Measurements from ENCODE around the gene LRRC26. TPM values are rescaled to one million over a fixed set of nuclear protein-coding genes. Genes with fewer than 3 reads are reported as not detected.

LRRC26 gene
- total and polyA plus RNA-seq, 2 donors (not counting 3 experiments of a cell fraction or from before 2014, with no cell fraction given): 0.08 TPM; not detected in 1

- intact Hi-C loops (cut with micrococcal nuclease): no loop called here
- peaks cover 19 to 20% of the 10 kb centered on the region in 2 experiments for H3K27me3 ChIP-seq (ENCODE audit: control insufficient read depth in 2 of 2, insufficient read depth in 2 of 2, low read length in 2 of 2)
- H3K4me2 ChIP-seq (ENCODE audit: insufficient read depth, low read length): no peak overlapping the region
- CTCF ChIA-PET: no interaction called here
- no peaks in the 10 kb centered on the region for H3K79me2 ChIP-seq (ENCODE audit: control insufficient read depth, insufficient read depth, low read length)
- H3K4me3 ChIP-seq (replicated peaks in 1 of 3; ENCODE audit: insufficient read depth in 1 of 3, low read depth in 1 of 3, low read length in 3 of 3): no peak overlapping the region
- POLR2A ChIA-PET: no interaction called here
- TF ChIP-seq GATA2 (IDR thresholded peaks at IDR 0.05; ENCODE audit: insufficient read depth, insufficient read length, low read depth, low read length): no peak
- no peak for TF ChIP-seq POLR2AphosphoS5 (IDR thresholded peaks at IDR 0.05; ENCODE audit: insufficient read depth, low read depth, low read length)
- TF ChIP-seq MYC (IDR thresholded peaks at IDR 0.05; ENCODE audit: low read depth, low read length): no peak
- TF ChIP-seq MAX (IDR thresholded peaks at IDR 0.05; ENCODE audit: insufficient read depth, insufficient read length): no peak
- no peak for TF ChIP-seq JUN (IDR thresholded peaks at IDR 0.05; ENCODE audit: borderline replicate concordance, insufficient read depth, insufficient read length, low read depth)
- no peak for TF ChIP-seq CTCF (IDR thresholded peaks at IDR 0.05; ENCODE audit: extremely low read depth in 1 of 2, insufficient read depth in 1 of 2, low read depth in 1 of 2, low read length in 2 of 2)
- TF ChIP-seq EZH2 (IDR thresholded peaks at IDR 0.05; ENCODE audit: borderline replicate concordance, low read depth, low read length, severe bottlenecking): no peak
- no peak for TF ChIP-seq POLR2A (IDR thresholded peaks at IDR 0.05; ENCODE audit: low read depth, low read length)
- TF ChIP-seq FOS (IDR thresholded peaks at IDR 0.05; ENCODE audit: borderline replicate concordance, insufficient read depth, low read length): no peak
- H4K20me1 ChIP-seq (replicated peaks; ENCODE audit: control insufficient read depth, extremely low read depth, insufficient read depth, low read length): no peaks in the 10 kb centered on the region
- H3K27ac ChIP-seq (ENCODE audit: insufficient read depth, low read depth, low read length): no peak overlapping the region
- no peaks in the 10 kb centered on the region for H3K36me3 ChIP-seq (ENCODE audit: control insufficient read depth in 2 of 2, extremely low read depth in 1 of 2, insufficient read depth in 2 of 2, low read length in 2 of 2)
- H3K9me1 ChIP-seq (replicated peaks; ENCODE audit: control insufficient read depth, extremely low read depth, insufficient read depth, low read length): no peaks in the 10 kb centered on the region
- H3K9ac ChIP-seq (replicated peaks; ENCODE audit: extremely low read depth, insufficient read depth, low read length): no peak overlapping the region
- H3K4me1 ChIP-seq (ENCODE audit: control insufficient read depth, extremely low read depth, insufficient read depth, low read length): no peaks in the 10 kb centered on the region
- FAIRE-seq (no peak), DNase-seq (ENCODE audit: low read depth, low spot score) (no peak)
- dilution Hi-C loops (cut with MboI; ENCODE audit: extremely low pct_ligation_motif_present, low sequenced_read_pairs): no loop called here
- H2AFZ ChIP-seq (ENCODE audit: low read depth, low read length): no peak overlapping the region
- H3K9me3 ChIP-seq (replicated peaks; ENCODE audit: control insufficient read depth, insufficient read depth, low read length): no peaks in the 10 kb centered on the region
- BruUV-seq (replicated peaks): no TSS peak
These were observed 26.4 kb downstream of the LRRC26 start for GRCh38 chr9:137143459-137143858.

All from endothelial cell of umbilical vein (primary cell).